Glutamatergic neuron (in vitro differentiated cells): ENCODE data around the gene NEK9. TPM values are rescaled to one million over a fixed set of nuclear protein-coding genes. Genes with fewer than 3 reads are reported as not detected.

ENCODE experiments used
- DNase-seq: peaks from one replicate; pipeline ENCODE4 v3.0.0; 2022
- H3K27ac Mint-ChIP-seq: one replicate; pipeline ENCODE4 v1.8.0; 2020; ENCODE audit warnings: mild to moderate bottlenecking, mixed read lengths, inconsistent platforms; ENCODE audit not compliant: unreplicated experiment
- H3K27me3 Mint-ChIP-seq: one replicate; pipeline ENCODE4 v1.8.0; 2020; ENCODE audit warnings: mild to moderate bottlenecking, moderate library complexity, mixed read lengths, inconsistent platforms; ENCODE audit not compliant: unreplicated experiment
- H3K36me3 Mint-ChIP-seq: one replicate; pipeline ENCODE4 v1.8.0; 2020; ENCODE audit warnings: mild to moderate bottlenecking, mixed read lengths, inconsistent platforms; ENCODE audit not compliant: unreplicated experiment
- H3K4me1 Mint-ChIP-seq: one replicate; pipeline ENCODE4 v1.8.0; 2020; ENCODE audit warnings: mild to moderate bottlenecking, low read depth, mixed read lengths, inconsistent platforms; ENCODE audit not compliant: unreplicated experiment
- H3K4me3 Mint-ChIP-seq: one replicate; pipeline ENCODE4 v1.8.0; 2020; ENCODE audit warnings: mild to moderate bottlenecking, mixed read lengths, inconsistent platforms; ENCODE audit not compliant: unreplicated experiment
- H3K9me3 Mint-ChIP-seq: one replicate; pipeline ENCODE4 v1.8.0; 2020; ENCODE audit warnings: mild to moderate bottlenecking, moderate library complexity, mixed read lengths, inconsistent platforms; ENCODE audit not compliant: unreplicated experiment
- CTCF ChIP-seq: fragments of 200-600 bp; sonication (generic); IDR thresholded peaks from one replicate; pipeline ENCODE4 v1.5.0; 2021; ENCODE audit not compliant: partially characterized antibody, unreplicated experiment
- total RNA-seq: library from RNA; stranded (reverse); fragmentation: NEBNext Ultra II Directional; extraction: Animal tissue kit (Norgen Biotek cat#: 25700); gene quantifications from one replicate; pipeline ENCODE4 v1.2.1, GENCODE V29; 2021; ENCODE audit not compliant: unreplicated experiment

NEK9 gene
- total RNA-seq, 1 donor from 2014 or later = 50.7 TPM

DNA sequence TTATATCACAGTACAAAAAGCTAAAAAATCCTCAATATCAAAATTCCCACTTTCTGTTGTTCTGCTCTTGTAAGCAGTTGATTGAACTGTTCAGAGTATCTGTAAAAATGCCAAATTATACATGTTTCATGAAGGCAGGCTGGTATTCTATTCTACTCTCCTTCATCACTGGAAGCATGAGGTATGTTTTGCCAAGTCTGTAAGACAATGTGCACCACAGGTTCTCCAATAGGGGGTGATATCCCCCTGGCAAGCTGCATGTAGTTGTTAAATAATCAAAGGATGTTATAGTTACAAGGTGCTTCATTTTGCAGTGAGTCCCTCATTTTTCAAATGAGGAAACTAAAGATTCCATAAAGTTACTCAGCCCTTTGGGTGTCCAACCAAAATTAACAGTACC, 15.1 kb upstream of the NEK9 start:
- no peak overlapping the region for H3K4me3 Mint-ChIP-seq
- H3K9me3 Mint-ChIP-seq = no peaks in the 10 kb centered on the region
- H3K27me3 Mint-ChIP-seq = no peaks in the 10 kb centered on the region
- no peaks in the 10 kb centered on the region for H3K4me1 Mint-ChIP-seq
- no peak for DNase-seq
- no peak overlapping the region for H3K27ac Mint-ChIP-seq
- no peaks in the 10 kb centered on the region for H3K36me3 Mint-ChIP-seq
- peak; percentile 22 for TF ChIP-seq CTCF

GRCh38 chr14:75141062-75141461, 14.2 kb upstream of the NEK9 start:
- no peak for TF ChIP-seq CTCF
- H3K27ac Mint-ChIP-seq = no peak overlapping the region
- no peaks in the 10 kb centered on the region for H3K4me1 Mint-ChIP-seq
- H3K36me3 Mint-ChIP-seq = no peaks in the 10 kb centered on the region
- H3K27me3 Mint-ChIP-seq = no peaks in the 10 kb centered on the region
- H3K9me3 Mint-ChIP-seq = no peaks in the 10 kb centered on the region
- no peak overlapping the region for H3K4me3 Mint-ChIP-seq
- no peak for DNase-seq

- DNase-seq = no peak
- no peaks in the 10 kb centered on the region for H3K4me1 Mint-ChIP-seq
- H3K36me3 Mint-ChIP-seq = no peaks in the 10 kb centered on the region
- no peak overlapping the region for H3K27ac Mint-ChIP-seq
- no peaks in the 10 kb centered on the region for H3K9me3 Mint-ChIP-seq
- TF ChIP-seq CTCF = no peak
- no peak overlapping the region for H3K4me3 Mint-ChIP-seq
- H3K27me3 Mint-ChIP-seq = no peaks in the 10 kb centered on the region
These were observed 13.8 kb upstream of the NEK9 start for GRCh38 chr14:75140620-75141019.

- no peaks in the 10 kb centered on the region for H3K9me3 Mint-ChIP-seq
- no peak overlapping the region for H3K4me3 Mint-ChIP-seq
- no peak overlapping the region for H3K27ac Mint-ChIP-seq
- no peak for TF ChIP-seq CTCF
- H3K4me1 Mint-ChIP-seq = no peaks in the 10 kb centered on the region
- peaks cover 5% of the 10 kb centered on the region for H3K36me3 Mint-ChIP-seq
- no peak for DNase-seq
- H3K27me3 Mint-ChIP-seq = no peaks in the 10 kb centered on the region
These were observed 12.3 kb upstream of the NEK9 start for GRCh38 chr14:75139185-75139584.

DNA sequence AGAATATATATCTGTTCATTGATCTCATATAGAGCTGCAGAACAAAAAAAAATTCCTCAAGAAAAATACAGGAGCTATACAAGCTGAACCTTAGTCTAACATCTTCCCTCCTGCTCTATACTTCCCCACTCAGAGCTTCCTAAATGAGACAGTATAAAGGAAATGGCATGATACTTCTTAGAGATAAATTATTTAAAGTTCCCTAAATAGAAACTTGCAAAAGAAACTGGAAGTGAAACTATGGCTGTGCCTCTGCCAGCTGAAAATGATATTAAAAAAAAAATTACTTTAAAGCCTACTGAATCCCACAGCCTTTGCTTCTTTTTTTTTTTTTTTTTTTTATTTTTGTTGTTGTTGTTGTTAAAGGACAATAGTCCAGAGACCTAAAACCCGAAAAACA, 11.6 kb upstream of the NEK9 start:
- Mint-ChIP-seq H3K36me3 (peaks cover 11% of the 10 kb centered on the region), H3K27me3 (no peaks in the 10 kb centered on the region), H3K9me3 (no peaks in the 10 kb centered on the region), H3K4me3 (no peak overlapping the region), H3K27ac (no peak overlapping the region), H3K4me1 (no peaks in the 10 kb centered on the region)
- DNase-seq = no peak
- no peak for TF ChIP-seq CTCF
